GM12891 (cell line): Measurements from ENCODE around the gene CS.
"Not testable (repeated sequence)": the region's sequence is repeated elsewhere in the genome, so short reads cannot be mapped to it uniquely, and the experiment has no call there.

Experiments used
- DNase-seq: peaks from one replicate; pipeline ENCODE4 v3.0.0; 2011; ENCODE audit warnings: low spot score; ENCODE audit not compliant: insufficient read length
- FAIRE-seq: peaks from 2 replicates; lab custom pipeline; 2011; peaks lifted over from hg19 to GRCh38; lab: Jason Lieb, UNC
- PAX5 ChIP-seq: IDR thresholded peaks from 2 replicates; pipeline ENCODE4 v1.6.1; 2011; ENCODE audit warnings: low read length, moderate library complexity, mild to moderate bottlenecking; ENCODE audit not compliant: insufficient read depth, severe bottlenecking
- POLR2A ChIP-seq: IDR thresholded peaks from 2 replicates; pipeline ENCODE4 v1.6.1; 2011; ENCODE audit warnings: low read depth, low read length, control low read depth
- POLR2AphosphoS5 ChIP-seq: IDR thresholded peaks from 2 replicates; pipeline ENCODE4 v1.6.1; 2011; ENCODE audit warnings: low read depth, low read length, control low read depth
- POU2F2 ChIP-seq: IDR thresholded peaks from 2 replicates; pipeline ENCODE4 v1.6.1; 2011; ENCODE audit warnings: low read depth, mild to moderate bottlenecking, control low read depth, low read length, moderate library complexity
- SPI1 ChIP-seq: IDR thresholded peaks from 2 replicates; pipeline ENCODE4 v1.6.1; 2011; ENCODE audit warnings: low read depth, low read length, control low read depth
- TAF1 ChIP-seq: IDR thresholded peaks from 2 replicates; pipeline ENCODE4 v1.6.1; 2011; ENCODE audit warnings: low read depth, low read length, control low read depth

The CS gene

GRCh38 chr12:56282579-56282978 lies 17.6 kb downstream of the CS start:
- TF ChIP-seq PAX5, result no peak
- no peak for TF ChIP-seq POLR2A
- DNase-seq, result no peak
- no peak for FAIRE-seq

DNA sequence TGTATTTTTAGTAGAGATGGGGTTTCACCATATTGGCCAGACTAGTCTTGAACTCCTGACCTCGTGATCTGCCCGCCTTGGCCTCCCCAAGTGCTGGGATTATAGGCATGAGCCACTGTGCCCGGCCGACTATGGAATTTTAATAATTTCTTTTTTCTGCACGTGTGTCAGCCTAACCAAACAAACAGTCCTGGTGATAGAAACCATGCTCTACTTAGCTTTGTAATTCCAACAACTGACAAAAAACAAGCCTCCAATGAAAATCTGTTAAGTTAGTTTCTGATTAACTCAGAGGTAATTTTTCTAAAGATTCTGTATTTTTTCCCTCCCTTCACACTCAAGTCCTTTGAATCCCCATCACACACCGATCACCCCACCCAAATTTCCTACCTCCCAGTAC lies 18.1 kb downstream of the CS start:
- no peak for FAIRE-seq
- TF ChIP-seq POU2F2, result no peak
- no peak for TF ChIP-seq TAF1
- no peak for TF ChIP-seq POLR2A
- no peak for TF ChIP-seq SPI1
- no peak for TF ChIP-seq PAX5
- no peak for DNase-seq

DNA sequence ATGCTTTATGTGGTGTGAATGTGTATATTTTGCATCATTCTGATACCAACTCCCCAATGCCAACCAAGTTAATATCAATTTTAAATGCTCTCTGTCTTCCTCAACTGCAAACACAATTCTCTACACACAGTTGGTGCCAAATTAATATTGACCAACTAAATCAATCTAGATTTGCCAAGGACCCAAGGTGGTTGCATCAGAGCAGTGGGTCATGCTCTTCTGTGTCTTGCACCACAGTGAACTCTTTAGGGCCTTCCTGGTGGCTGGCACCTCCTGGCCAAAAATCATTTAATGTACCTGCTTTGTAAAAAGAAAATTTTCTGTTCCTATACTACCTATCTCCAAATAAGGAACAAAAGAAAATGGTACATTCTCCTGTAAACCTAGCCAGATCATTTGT lies 19.3 kb downstream of the CS start:
- TF ChIP-seq POLR2AphosphoS5 (no peak), TAF1 (no peak), SPI1 (no peak), POU2F2 (no peak), PAX5 (no peak), POLR2A (no peak)
- DNase-seq (no peak), FAIRE-seq (no peak)

DNA sequence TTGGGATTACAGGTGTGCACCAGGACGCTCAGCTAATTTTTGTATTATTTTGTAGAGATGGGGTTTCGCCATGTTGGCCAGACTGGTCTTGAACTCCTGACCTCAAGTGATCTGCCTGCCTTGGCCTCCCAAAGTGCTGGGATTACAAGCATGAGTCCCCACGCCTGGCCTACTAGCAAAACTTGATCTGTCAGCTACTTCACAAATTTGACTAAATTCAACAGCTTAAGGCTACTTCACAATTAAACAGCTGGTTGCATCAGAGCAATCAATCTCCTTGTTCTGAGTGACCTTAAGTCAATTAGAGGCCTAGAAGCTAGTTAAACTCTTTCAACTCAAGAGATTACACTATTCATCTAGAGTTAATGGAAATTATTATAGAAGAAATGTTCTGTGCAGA lies 21.2 kb downstream of the CS start:
- no peak for FAIRE-seq
- no peak for DNase-seq
- TF ChIP-seq SPI1 (no peak), POLR2A (no peak), POU2F2 (no peak), PAX5 (no peak), POLR2AphosphoS5 (no peak), TAF1 (no peak)

- FAIRE-seq (no peak), DNase-seq (no peak)
- no peak for TF ChIP-seq POU2F2
- TF ChIP-seq POLR2AphosphoS5, result no peak
- no peak for TF ChIP-seq TAF1
- TF ChIP-seq SPI1, result no peak
- TF ChIP-seq PAX5, result no peak
- no peak for TF ChIP-seq POLR2A
Measured at GRCh38 chr12:56274299-56274698, 25.8 kb downstream of the CS start.

GRCh38 chr12:56272468-56272867 lies 27.7 kb downstream of the CS start:
- FAIRE-seq, result not testable (repeated sequence)

DNA sequence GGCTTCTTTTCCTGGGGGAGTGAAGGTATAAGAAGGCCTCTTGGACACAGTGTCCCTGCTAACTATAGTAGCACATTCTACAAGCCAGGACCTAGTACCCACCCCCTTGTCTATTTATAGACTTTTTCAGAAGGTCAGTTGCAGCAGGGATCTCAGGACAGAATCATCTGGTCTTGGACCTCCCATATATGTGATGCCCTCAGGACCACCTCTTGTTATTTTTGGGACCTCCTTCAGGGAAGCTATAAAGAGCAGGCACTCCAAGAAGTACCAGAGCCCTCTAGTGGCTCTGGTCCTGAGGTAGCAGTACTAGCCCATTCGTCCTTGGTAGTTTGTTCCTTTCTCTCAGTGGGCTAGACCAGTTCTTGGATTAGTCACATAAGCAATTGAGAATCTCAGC lies 29.1 kb downstream of the CS start:
- TF ChIP-seq POLR2A (peak; percentile 34; the same call in 1 of the 2 replicates), SPI1 (no peak), PAX5 (no peak)
- DNase-seq (no peak), FAIRE-seq (no peak)

More at GRCh38 chr12:56272468-56272867, 27.7 kb downstream of the CS start:
- not testable (repeated sequence) for DNase-seq

- FAIRE-seq, result no peak
- no peak for TF ChIP-seq POU2F2
- TF ChIP-seq POLR2A, result no peak
- no peak for TF ChIP-seq SPI1
- no peak for TF ChIP-seq TAF1
- TF ChIP-seq PAX5, result no peak
- TF ChIP-seq POLR2AphosphoS5, result no peak
- DNase-seq, result no peak
Measured at GRCh38 chr12:56267443-56268071, 32.6 kb downstream of the CS start.

GRCh38 chr12:56266693-56267442 lies 33.3 kb downstream of the CS start, which contains the start of gene COQ10A:
TSS of gene COQ10A (plus strand) at chr12:56266942. CDS start at chr12:56267119, 177 bp downstream.
- FAIRE-seq, result peak; percentile 90

DNA sequence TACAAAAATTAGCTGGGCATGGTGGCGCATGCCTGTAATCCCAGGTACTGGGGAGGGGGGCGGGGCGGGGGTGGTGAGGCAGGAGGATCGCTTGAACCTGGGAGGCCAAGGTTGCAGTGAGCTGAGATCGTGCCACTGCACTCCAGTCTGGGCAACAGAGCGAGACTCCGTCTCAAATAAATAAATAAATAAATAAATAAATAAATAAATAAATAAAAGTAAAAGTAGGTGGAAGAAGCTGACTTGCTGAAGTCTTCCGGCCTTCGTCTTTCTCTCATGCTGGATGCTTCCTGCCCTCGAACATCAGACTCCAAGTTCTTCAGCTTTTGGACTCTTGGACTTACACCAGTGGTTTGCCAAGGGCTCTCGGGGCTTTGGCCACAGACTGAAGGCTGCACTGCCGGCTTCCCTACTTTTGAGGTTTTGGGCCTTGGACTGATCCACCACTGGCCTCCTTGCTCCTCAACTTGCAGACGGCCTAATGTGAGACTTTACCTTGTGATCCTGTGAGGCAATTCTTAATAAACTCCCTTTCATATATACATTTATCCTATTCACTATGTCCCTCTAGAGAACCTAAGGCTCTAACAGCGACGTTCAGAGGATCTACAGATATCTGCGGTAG lies 34.0 kb downstream of the CS start:
- DNase-seq, FAIRE-seq: not testable (repeated sequence)

More at GRCh38 chr12:56266693-56267442, 33.3 kb downstream of the CS start, which contains the start of gene COQ10A:
- TF ChIP-seq TAF1 (peak; percentile 54; the same call in 1 of the 2 replicates), SPI1 (peak; percentile 36), POLR2AphosphoS5 (peak; percentile 68; the same call in 1 of the 2 replicates), PAX5 (no peak), POLR2A (peak; percentile 66; the same call in 1 of the 2 replicates)
- DNase-seq, result peak; percentile 95

DNA sequence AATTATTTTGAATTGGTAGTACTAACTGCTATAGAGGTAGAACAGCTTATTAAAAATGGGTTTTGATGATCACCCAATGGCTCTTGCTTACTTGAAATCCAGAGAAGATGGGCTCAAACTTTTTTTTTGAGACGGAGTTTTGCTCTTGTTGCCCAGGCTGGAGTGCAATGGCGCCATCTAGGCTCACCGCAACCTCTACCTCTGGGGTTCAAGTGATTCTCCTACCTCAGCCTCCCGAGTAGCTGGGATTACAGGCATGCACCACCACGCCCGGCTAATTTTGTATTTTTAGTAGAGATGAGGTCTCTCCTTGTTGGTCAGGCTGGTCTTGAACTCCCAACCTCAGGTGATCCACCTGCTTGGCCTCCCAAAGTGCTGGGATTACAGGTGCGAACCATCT lies 37.2 kb downstream of the CS start:
- not testable (repeated sequence) for FAIRE-seq

More for the DNA sequence above, 37.2 kb downstream of the CS start:
- not testable (repeated sequence) for DNase-seq
